H1 (cell line): ENCODE measurements around the gene PTPRG. TPM values are rescaled to one million over a fixed set of nuclear protein-coding genes. Genes with fewer than 3 reads are reported as not detected.

Experiments
- CTCF ChIA-PET: fragments of 300-600 bp; sonication (Branson Sonifier 250); formaldehyde crosslinking; loops from one replicate; lab custom pipeline; 2021; ENCODE audit not compliant: partially characterized antibody; lab: Charles Lee
- POLR2A ChIA-PET: fragments of 300-600 bp; sonication (Branson Sonifier 250); formaldehyde crosslinking; loops from one replicate; lab custom pipeline; 2021; ENCODE audit warnings: inconsistent platforms; ENCODE audit not compliant: partially characterized antibody; lab: Charles Lee
- DNase-seq, 2 experiments: peaks; one replicate each; pipeline versions ENCODE4 v3.0.0 to v3.0.0-alpha.2; 2010 to 2022; ENCODE audit warnings: low spot score in 2 of 2, low read depth in 1 of 2, mixed read lengths in 1 of 2
- FAIRE-seq: peaks from 2 replicates; lab custom pipeline; 2011; peaks lifted over from hg19 to GRCh38; lab: Jason Lieb, UNC
- H2AFZ ChIP-seq: 2 replicates; pipeline ENCODE4 v1.8.1; 2012; ENCODE audit warnings: low read length, inconsistent platforms
- H2AK5ac ChIP-seq: 2 replicates; pipeline ENCODE4 v1.6.1; 2013; ENCODE audit warnings: low read depth, low read length
- H2BK120ac ChIP-seq: replicated peaks from 2 replicates; pipeline ENCODE3; 2013; ENCODE audit warnings: low read depth, low read length, inconsistent platforms
- H2BK12ac ChIP-seq: 2 replicates; pipeline ENCODE4 v1.6.1; 2013; ENCODE audit warnings: low read depth, low read length
- H2BK15ac ChIP-seq: 2 replicates; pipeline ENCODE4 v1.6.1; 2013; ENCODE audit warnings: low read length
- H2BK20ac ChIP-seq: 2 replicates; pipeline ENCODE4 v1.6.1; 2013; ENCODE audit warnings: low read length
- H2BK5ac ChIP-seq: 2 replicates; pipeline ENCODE4 v1.6.1; 2013; ENCODE audit warnings: low read depth, low read length
- H3K14ac ChIP-seq: 2 replicates; pipeline ENCODE4 v1.6.1; 2013; ENCODE audit warnings: inconsistent platforms; ENCODE audit not compliant: insufficient read length
- H3K18ac ChIP-seq: 2 replicates; pipeline ENCODE4 v1.6.1; 2013; ENCODE audit warnings: low read length; ENCODE audit errors: extremely low read depth
- H3K23ac ChIP-seq: 2 replicates; pipeline ENCODE4 v1.6.1; 2013; ENCODE audit warnings: inconsistent platforms; ENCODE audit not compliant: insufficient read length
- H3K23me2 ChIP-seq: 2 replicates; pipeline ENCODE4 v1.6.1; 2013; ENCODE audit warnings: low read depth, low read length
- H3K27ac ChIP-seq: 2 replicates; pipeline ENCODE4 v1.6.1; 2011; ENCODE audit warnings: low read depth, low read length, inconsistent platforms
- H3K27me3 ChIP-seq, 4 experiments: replicated peaks in 1 of 4; 1 replicate in 1 of 4; 2 replicates in 3 of 4; pipeline versions ENCODE4 v1.6.1 to v1.8.1; 2011 to 2013; ENCODE audit warnings: low read length in 3 of 4, mild to moderate bottlenecking in 3 of 4, inconsistent platforms in 2 of 4, mixed read lengths in 2 of 4, moderate library complexity in 1 of 4; ENCODE audit not compliant: control insufficient read depth in 3 of 4, insufficient read depth in 3 of 4; ENCODE audit errors: extremely low read depth in 1 of 4
- H3K36me3 ChIP-seq, 4 experiments: 2 replicates each; pipeline versions ENCODE4 v1.6.1 to v1.8.1; 2011 to 2013; ENCODE audit warnings: mild to moderate bottlenecking in 4 of 4, low read length in 3 of 4, moderate library complexity in 2 of 4, control low read depth in 1 of 4, inconsistent platforms in 1 of 4; ENCODE audit not compliant: insufficient read depth in 4 of 4, control insufficient read depth in 2 of 4
- H3K4ac ChIP-seq: replicated peaks from 2 replicates; pipeline ENCODE3; 2013; ENCODE audit warnings: low read length, low read depth, mixed read lengths, inconsistent platforms; ENCODE audit not compliant: insufficient read length
- H3K4me1 ChIP-seq, 4 experiments: replicated peaks in 1 of 4; 1 replicate in 1 of 4; 2 replicates in 3 of 4; pipeline versions ENCODE4 v1.6.1 to v1.8.1; 2011 to 2013; ENCODE audit warnings: low read length in 3 of 4, inconsistent platforms in 2 of 4, mixed read lengths in 1 of 4; ENCODE audit not compliant: insufficient read depth in 4 of 4, control insufficient read depth in 3 of 4
- H3K4me2 ChIP-seq, 2 experiments: 2 replicates each; pipeline versions ENCODE4 v1.6.1 to v1.8.1; 2011 to 2013; ENCODE audit warnings: low read depth in 2 of 2, low read length in 2 of 2, control low read depth in 1 of 2, inconsistent platforms in 1 of 2, mild to moderate bottlenecking in 1 of 2; ENCODE audit not compliant: insufficient read depth in 1 of 2
- H3K4me3 ChIP-seq, 4 experiments: fragments of 200-600, 300-600 bp in 1 of 4; sonication (generic), shearing (Covaris generic), sonication (Bioruptor Twin) in 1 of 4; 2 replicates each; pipeline versions ENCODE4 v1.5.1 to v1.8.1; 2011 to 2016; ENCODE audit warnings: low read length in 4 of 4, low read depth in 3 of 4, control low read depth in 2 of 4, inconsistent platforms in 2 of 4, mild to moderate bottlenecking in 2 of 4, mixed read lengths in 1 of 4, moderate library complexity in 1 of 4; ENCODE audit not compliant: insufficient read depth in 2 of 4; ENCODE audit errors: extremely low read depth in 1 of 4
- H3K56ac ChIP-seq: replicated peaks from 2 replicates; pipeline ENCODE3; 2013; ENCODE audit warnings: low read depth, mild to moderate bottlenecking, mixed read lengths, low read length, inconsistent platforms; ENCODE audit not compliant: insufficient read length
- H3K79me1 ChIP-seq: 2 replicates; pipeline ENCODE4 v1.6.1; 2013; ENCODE audit warnings: low read depth, low read length, control low read depth
- H3K79me2 ChIP-seq, 2 experiments: 2 replicates each; pipeline versions ENCODE4 v1.6.1 to v1.8.1; 2012 to 2013; ENCODE audit warnings: low read length in 2 of 2, mild to moderate bottlenecking in 2 of 2, inconsistent platforms in 1 of 2; ENCODE audit not compliant: insufficient read depth in 2 of 2, control insufficient read depth in 1 of 2
- H3K9ac ChIP-seq, 4 experiments: replicated peaks in 1 of 4; 1 replicate in 1 of 4; 2 replicates in 3 of 4; pipeline versions ENCODE4 v1.6.1 to v1.8.1; 2011 to 2013; ENCODE audit warnings: low read depth in 3 of 4, low read length in 3 of 4, control low read depth in 2 of 4, mild to moderate bottlenecking in 2 of 4, moderate library complexity in 2 of 4, inconsistent platforms in 1 of 4; ENCODE audit errors: extremely low read depth in 1 of 4
- H3K9me3 ChIP-seq, 2 experiments: 2 replicates each; pipeline versions ENCODE4 v1.6.1 to v1.8.1; 2012 to 2013; ENCODE audit warnings: mild to moderate bottlenecking in 2 of 2, moderate library complexity in 2 of 2, control low read depth in 1 of 2, inconsistent platforms in 1 of 2, low read depth in 1 of 2, low read length in 1 of 2, mixed read lengths in 1 of 2; ENCODE audit not compliant: insufficient read depth in 2 of 2
- H4K20me1 ChIP-seq, 2 experiments: replicated peaks in 1 of 2; 2 replicates each; pipeline versions ENCODE3 to v1.8.1; 2011 to 2013; ENCODE audit warnings: inconsistent platforms in 2 of 2, low read length in 2 of 2, mild to moderate bottlenecking in 1 of 2; ENCODE audit not compliant: insufficient read depth in 2 of 2, control insufficient read depth in 1 of 2
- H4K5ac ChIP-seq: 2 replicates; pipeline ENCODE4 v1.6.1; 2013; ENCODE audit warnings: low read length, low read depth, mixed read lengths, inconsistent platforms; ENCODE audit not compliant: insufficient read length
- H4K8ac ChIP-seq: 2 replicates; pipeline ENCODE4 v1.8.0; 2013; ENCODE audit warnings: mild to moderate bottlenecking, moderate library complexity, low read length, inconsistent platforms; ENCODE audit not compliant: insufficient read depth; ENCODE audit errors: extremely low read depth
- H4K91ac ChIP-seq: replicated peaks from 2 replicates; pipeline ENCODE3; 2013; ENCODE audit warnings: low read length, mixed read lengths, inconsistent platforms; ENCODE audit not compliant: insufficient read length
- BRCA1 ChIP-seq: IDR thresholded peaks from 2 replicates; pipeline ENCODE4 v1.6.1; 2012; ENCODE audit warnings: low read depth, low read length, improper control_type of control experiment
- SRF ChIP-seq: IDR thresholded peaks from 2 replicates; pipeline ENCODE4 v1.6.1; 2011; ENCODE audit warnings: mild to moderate bottlenecking, low read depth, low read length, moderate library complexity
- USF2 ChIP-seq: IDR thresholded peaks from 2 replicates; pipeline ENCODE4 v1.6.1; 2011; ENCODE audit warnings: low read length, improper control_type of control experiment
- WGBS, 2 experiments: shearing (Covaris generic) in 1 of 2; methylation state at CpG; one replicate each; pipeline versions ENCODE4 v1.1.6 to v1.1.7; 2013 to 2015; ENCODE audit warnings: low lambda C conversion rate in 2 of 2, mixed read lengths in 2 of 2, inconsistent platforms in 1 of 2, low coverage in 1 of 2, missing lambda C conversion rate in 1 of 2; ENCODE audit not compliant: insufficient replicate concordance in 2 of 2, insufficient coverage in 1 of 2, insufficient read length in 1 of 2; ENCODE audit errors: extremely low coverage in 1 of 2, missing lambda C conversion rate in 1 of 2; 5-methylcytosine and 5-hydroxymethylcytosine counted together
- polyA plus RNA-seq, 7 experiments: library from polyadenylated mRNA; depleted of rRNA in 3 of 7; stranded (reverse) in 5 of 7; unstranded in 2 of 7; fragments of >200 nt in 5 of 7; fragments of 200-250 nt in 2 of 7; gene quantifications; 1 replicate in 5 of 7; 2 replicates in 1 of 7; 4 replicates in 1 of 7; pipeline versions ENCODE4 v1.2.1 to v1.2.3, GENCODE V29; 2011 to 2013; ENCODE audit warnings: missing spikeins in 2 of 7, mixed read lengths in 2 of 7
- total RNA-seq: library from RNA; stranded (reverse); fragmentation: NEBNext Ultra II Directional; extraction: Animal tissue kit (Norgen Biotek cat#: 25700); gene quantifications from 2 replicates; pipeline ENCODE4 v1.2.1, GENCODE V29; 2021

PTPRG gene
- total and polyA plus RNA-seq, 2 of the 8 experiments (the other 6 are each of a cell fraction or from before 2014, with no cell fraction given), result 23.3 to 96.2 TPM

GRCh38 chr3:61645148-61645547 lies 83.8 kb downstream of the PTPRG start:
- Histone ChIP-seq H3K14ac (no peak overlapping the region), H3K23me2 (no peaks in the 10 kb centered on the region), H3K27ac (no peak overlapping the region), H3K36me3 (peaks cover 0 to 5% (median 2%) of the 10 kb centered on the region in 4 experiments; a peak in 4 of 8 replicates), H3K27me3 (no peaks in the 10 kb centered on the region), H2BK5ac (no peak overlapping the region), H2AK5ac (no peak overlapping the region), H3K23ac (no peak overlapping the region), H3K79me1 (peaks cover 10% of the 10 kb centered on the region), H4K91ac (no peak overlapping the region), H3K4me3 (no peak overlapping the region; a peak in 1 of 8 replicates), H2BK12ac (no peak overlapping the region), H3K79me2 (peaks cover 24 to 97% of the 10 kb centered on the region in 2 experiments), H3K18ac (no peak overlapping the region), H2AFZ (no peak overlapping the region), H3K9ac (no peak overlapping the region), H4K5ac (no peak overlapping the region), H3K9me3 (peaks cover 4 to 11% of the 10 kb centered on the region in 2 experiments), H3K4me1 (peaks cover 0 to 14% (median 4%) of the 10 kb centered on the region in 4 experiments; a peak in 3 of 7 replicates), H4K20me1 (peaks cover 1 to 14% of the 10 kb centered on the region in 2 experiments), H3K4me2 (no peak overlapping the region), H2BK15ac (no peak overlapping the region), H3K56ac (no peak overlapping the region), H3K4ac (no peak overlapping the region), H2BK120ac (no peak overlapping the region), H2BK20ac (no peak overlapping the region), H4K8ac (no peak overlapping the region)
- ChIA-PET POLR2A (interaction anchor here (1.1 kb wide), 1 partner anchor 39 kb away, joined by 4 read pairs; no protein-coding TSS in a partner anchor), CTCF (interaction anchor here (0.6 to 1.4 kb wide), 2 partner anchors 14 to 19 kb away, joined by 3 read pairs; no protein-coding TSS in a partner anchor)
- 94% methylated on average over 2 of the region's 2 CpGs; no CpG with 5 or more reads in 1 of the 2 experiments for WGBS, 2 experiments
- DNase-seq (peak in 1 of 2 experiments; percentile 41), FAIRE-seq (no peak)
- TF ChIP-seq USF2, result peak; percentile 66
- TF ChIP-seq SRF, result no peak
- no peak for TF ChIP-seq BRCA1
- TF ChIP-seq, all 59 proteins: peak for 1
